IMR-90 (cell line): ENCODE data around the gene TMEM161A. TPM values are rescaled to one million over a fixed set of nuclear protein-coding genes. Genes with fewer than 3 reads are reported as not detected.

Experiments used
- ATAC-seq: fragments of 200-7000 bp; cut with Tn5 transposase; 2 replicates; pipeline ENCODE4 v1.9.1; 2020; ENCODE audit warnings: low read depth, mild to moderate bottlenecking, moderate library complexity
- BruUV-seq: library from RNA; stranded (reverse); fragments of 400-500 nt; replicated peaks from 2 replicates; lab custom pipeline; 2021; lab: Mats Ljungman, UMichigan
- CTCF ChIA-PET: fragments of 300-600 bp; formaldehyde crosslinking; extraction: SDS; loops from one replicate; lab custom pipeline; 2021; ENCODE audit warnings: antibody characterized with exemption; lab: Yijun Ruan, JAX
- POLR2A ChIA-PET: fragments of 300-600 bp; sonication (Branson Sonifier 250); formaldehyde crosslinking; loops from one replicate; lab custom pipeline; 2022; ENCODE audit warnings: antibody characterized with exemption; ENCODE audit not compliant: unreplicated experiment; lab: Charles Lee
- DNase-seq: peaks from one replicate; pipeline ENCODE4 v3.0.0; 2013
- H2AFZ ChIP-seq: replicated peaks from 2 replicates; pipeline ENCODE3; 2013; ENCODE audit warnings: low read length, mild to moderate bottlenecking; ENCODE audit not compliant: poor library complexity
- H2AK5ac ChIP-seq: 2 replicates; pipeline ENCODE4 v1.6.1; 2013; ENCODE audit warnings: low read depth, low read length, inconsistent platforms
- H2AK9ac ChIP-seq: replicated peaks from 2 replicates; pipeline ENCODE3; 2013; ENCODE audit warnings: mild to moderate bottlenecking, low read depth, low read length, moderate library complexity; ENCODE audit not compliant: poor library complexity
- H2BK120ac ChIP-seq: 2 replicates; pipeline ENCODE4 v1.6.1; 2013; ENCODE audit warnings: low read depth, low read length, inconsistent platforms
- H2BK15ac ChIP-seq: 3 replicates; pipeline ENCODE4 v1.6.1; 2013; ENCODE audit warnings: low read depth, low read length, inconsistent platforms
- H2BK20ac ChIP-seq: 2 replicates; pipeline ENCODE4 v1.6.1; 2013; ENCODE audit warnings: low read depth, mild to moderate bottlenecking, inconsistent platforms, low read length, moderate library complexity
- H2BK5ac ChIP-seq: 2 replicates; pipeline ENCODE4 v1.6.1; 2013; ENCODE audit warnings: mild to moderate bottlenecking, low read depth, low read length, inconsistent platforms; ENCODE audit not compliant: poor library complexity, severe bottlenecking
- H3K14ac ChIP-seq: replicated peaks from 2 replicates; pipeline ENCODE4 v1.6.1; 2013; ENCODE audit warnings: low read depth, low read length, inconsistent platforms
- H3K18ac ChIP-seq: 2 replicates; pipeline ENCODE4 v1.6.1; 2013; ENCODE audit warnings: low read depth, low read length, control low read depth
- H3K23ac ChIP-seq: 2 replicates; pipeline ENCODE4 v1.6.1; 2013; ENCODE audit warnings: low read depth, low read length, inconsistent platforms
- H3K27ac ChIP-seq: 2 replicates; pipeline ENCODE4 v1.5.1; 2013; ENCODE audit warnings: mild to moderate bottlenecking, control low read depth, low read length; ENCODE audit not compliant: insufficient read depth
- H3K27me3 ChIP-seq: 2 replicates; pipeline ENCODE4 v1.6.1; 2013; ENCODE audit warnings: low read length; ENCODE audit not compliant: control insufficient read depth, insufficient read depth
- H3K36me3 ChIP-seq: 2 replicates; pipeline ENCODE4 v1.6.1; 2013; ENCODE audit warnings: low read length, mixed read lengths; ENCODE audit not compliant: control insufficient read depth, insufficient read depth
- H3K4ac ChIP-seq: 2 replicates; pipeline ENCODE4 v1.6.1; 2013; ENCODE audit warnings: low read depth, low read length, inconsistent platforms
- H3K4me1 ChIP-seq: 2 replicates; pipeline ENCODE4 v1.6.1; 2013; ENCODE audit warnings: low read length, mixed read lengths; ENCODE audit not compliant: control insufficient read depth, insufficient read depth
- H3K4me2 ChIP-seq: 2 replicates; pipeline ENCODE4 v1.6.1; 2013; ENCODE audit warnings: low read depth, mild to moderate bottlenecking, control low read depth, low read length, moderate library complexity
- H3K4me3 ChIP-seq: 2 replicates; pipeline ENCODE4 v1.5.1; 2013; ENCODE audit warnings: low read depth, mild to moderate bottlenecking, control low read depth, low read length, moderate library complexity; ENCODE audit not compliant: insufficient read depth
- H3K56ac ChIP-seq: 2 replicates; pipeline ENCODE4 v1.6.1; 2013; ENCODE audit warnings: low read length, inconsistent platforms; ENCODE audit not compliant: insufficient read depth; ENCODE audit errors: extremely low read depth
- H3K79me1 ChIP-seq, 2 experiments: 2 replicates each; pipeline ENCODE4 v1.6.1; 2013; ENCODE audit warnings: low read length in 2 of 2, inconsistent platforms in 1 of 2, low read depth in 1 of 2
- H3K9ac ChIP-seq: 2 replicates; pipeline ENCODE4 v1.6.1; 2013; ENCODE audit warnings: low read depth, low read length, control low read depth
- H3K9me1 ChIP-seq: 2 replicates; pipeline ENCODE4 v1.6.1; 2013; ENCODE audit warnings: low read length, inconsistent platforms; ENCODE audit not compliant: insufficient read depth
- H3K9me3 ChIP-seq: 2 replicates; pipeline ENCODE4 v1.6.1; 2013; ENCODE audit warnings: low read length; ENCODE audit not compliant: control insufficient read depth, insufficient read depth
- H4K20me1 ChIP-seq: 2 replicates; pipeline ENCODE4 v1.6.1; 2013; ENCODE audit warnings: low read length, inconsistent platforms; ENCODE audit not compliant: insufficient read depth
- H4K5ac ChIP-seq: 2 replicates; pipeline ENCODE4 v1.6.1; 2013; ENCODE audit warnings: mild to moderate bottlenecking, low read depth, low read length, control low read depth
- H4K8ac ChIP-seq, 2 experiments: 2 replicates each; pipeline ENCODE4 v1.6.1; 2013; ENCODE audit warnings: low read depth in 2 of 2, low read length in 2 of 2, control low read depth in 1 of 2, inconsistent platforms in 1 of 2
- H4K91ac ChIP-seq: 2 replicates; pipeline ENCODE4 v1.6.1; 2013; ENCODE audit warnings: low read depth, low read length, inconsistent platforms; ENCODE audit not compliant: insufficient read depth
- MXI1 ChIP-seq: IDR thresholded peaks from 2 replicates; pipeline ENCODE4 v1.6.1; 2012; ENCODE audit warnings: low read depth, mild to moderate bottlenecking, low read length, moderate library complexity, borderline replicate concordance
- NFE2L2 ChIP-seq: fragments of 150-350 bp; IDR thresholded peaks from 2 replicates; pipeline ENCODE4 v1.6.1; 2016; ENCODE audit warnings: low read depth, mild to moderate bottlenecking, low read length
- POLR2A ChIP-seq: IDR thresholded peaks from 2 replicates; pipeline ENCODE4 v1.6.1; 2012; ENCODE audit warnings: mild to moderate bottlenecking, low read depth, low read length
- WGBS, 2 experiments: methylation state at CpG; one replicate each; pipeline versions ENCODE4 v1.1.5 to v1.1.7; 2013; ENCODE audit warnings: missing lambda C conversion rate in 2 of 2; ENCODE audit not compliant: insufficient read length in 1 of 2; ENCODE audit errors: extremely low coverage in 2 of 2; 5-methylcytosine and 5-hydroxymethylcytosine counted together
- dilution Hi-C: fragments of 300-500 bp; cut with HindIII; formaldehyde crosslinking; loops from one replicate; pipeline ENCODE4 v1.14.3; 2018; ENCODE audit warnings: low sequenced_read_pairs; ENCODE audit not compliant: unreplicated experiment
- in situ Hi-C: fragments of 300-500 bp; cut with MboI; formaldehyde crosslinking; loops from 3 replicates; pipeline ENCODE4 v1.14.3; 2019; ENCODE audit warnings: low sequenced_read_pairs, inconsistent platforms, mixed read lengths
- intact Hi-C: fragments of 100-400 bp; cut with micrococcal nuclease; formaldehyde crosslinking; loops from 2 replicates; pipeline ENCODE4 v1.10.0; 2022
- polyA plus RNA-seq, 3 experiments: library from polyadenylated mRNA; depleted of rRNA; stranded (reverse); fragments of >200 nt; gene quantifications; 2 replicates each; pipeline ENCODE4 v1.2.3, GENCODE V29; 2012; ENCODE audit warnings: low replicate concordance in 1 of 3
- total RNA-seq: library from RNA; depleted of rRNA; stranded (reverse); fragments of >200 nt; gene quantifications from 2 replicates; pipeline ENCODE4 v1.2.3, GENCODE V29; 2012

TMEM161A gene
- total and polyA plus RNA-seq, 2 of the 4 experiments (the other 2 are of a cell fraction): 11.1 to 34.8 TPM

GRCh38 chr19:19155495-19156219 is 17.4 kb upstream of the TMEM161A start:
- no peaks in the 10 kb centered on the region for H3K4me1 ChIP-seq
- no peaks in the 10 kb centered on the region for H4K20me1 ChIP-seq
- CTCF ChIA-PET: interaction anchor here (1.5 to 2.3 kb wide), 2 partner anchors 10 to 19 kb away, joined by 3 to 6 read pairs; no protein-coding TSS in a partner anchor
- no peak overlapping the region for H3K14ac ChIP-seq
- in situ Hi-C loops (no loop called here), dilution Hi-C loops (no loop called here), intact Hi-C loops (no loop called here)
- H2BK5ac ChIP-seq: no peak overlapping the region
- DNase-seq (no peak), ATAC-seq (no peak)
- no peak overlapping the region for H3K27ac ChIP-seq
- H3K27me3 ChIP-seq: no peaks in the 10 kb centered on the region
- no peak overlapping the region for H2AFZ ChIP-seq
- H3K4ac ChIP-seq: no peak overlapping the region
- H2AK5ac ChIP-seq: no peak overlapping the region
- no peak overlapping the region for H3K4me3 ChIP-seq
- H3K4me2 ChIP-seq: no peak overlapping the region
- no peak overlapping the region for H3K9ac ChIP-seq
- POLR2A ChIA-PET: no interaction called here
- no peak overlapping the region for H3K23ac ChIP-seq
- H3K79me1 ChIP-seq: no peaks in the 10 kb centered on the region
- no peak overlapping the region for H4K8ac ChIP-seq
- TF ChIP-seq NFE2L2 (no peak), MXI1 (no peak), POLR2A (no peak)
- no peak overlapping the region for H4K5ac ChIP-seq
- H3K9me3 ChIP-seq: peaks cover 6% of the 10 kb centered on the region; the same call in 1 of the 2 replicates
- H3K36me3 ChIP-seq: peaks cover 7% of the 10 kb centered on the region; the same call in 1 of the 2 replicates
- no peak overlapping the region for H2AK9ac ChIP-seq
- H2BK120ac ChIP-seq: no peak overlapping the region
- no peak overlapping the region for H2BK15ac ChIP-seq
- no peaks in the 10 kb centered on the region for H3K9me1 ChIP-seq
- no TSS peak for BruUV-seq
- no peak overlapping the region for H3K18ac ChIP-seq
- H3K56ac ChIP-seq: no peak overlapping the region
- H2BK20ac ChIP-seq: no peak overlapping the region
- WGBS, 2 experiments: no CpG with 5 or more reads among the region's 10 CpGs
- no peak overlapping the region for H4K91ac ChIP-seq
